ENCODE measurements around the gene NIF3L1. TPM values are rescaled to one million over a fixed set of nuclear protein-coding genes. Genes with fewer than 3 reads are reported as not detected.
A peak's percentile ranks its signal among the peaks of the same experiment; 100 is the strongest.
"Not testable (repeated sequence)": the region's sequence is repeated elsewhere in the genome, so short reads cannot be mapped to it uniquely, and the experiment has no call there.

Gene NIF3L1
- total and polyA plus RNA-seq, 8 donors, result 14.3 to 39.6 (median 20.4) TPM

DNA sequence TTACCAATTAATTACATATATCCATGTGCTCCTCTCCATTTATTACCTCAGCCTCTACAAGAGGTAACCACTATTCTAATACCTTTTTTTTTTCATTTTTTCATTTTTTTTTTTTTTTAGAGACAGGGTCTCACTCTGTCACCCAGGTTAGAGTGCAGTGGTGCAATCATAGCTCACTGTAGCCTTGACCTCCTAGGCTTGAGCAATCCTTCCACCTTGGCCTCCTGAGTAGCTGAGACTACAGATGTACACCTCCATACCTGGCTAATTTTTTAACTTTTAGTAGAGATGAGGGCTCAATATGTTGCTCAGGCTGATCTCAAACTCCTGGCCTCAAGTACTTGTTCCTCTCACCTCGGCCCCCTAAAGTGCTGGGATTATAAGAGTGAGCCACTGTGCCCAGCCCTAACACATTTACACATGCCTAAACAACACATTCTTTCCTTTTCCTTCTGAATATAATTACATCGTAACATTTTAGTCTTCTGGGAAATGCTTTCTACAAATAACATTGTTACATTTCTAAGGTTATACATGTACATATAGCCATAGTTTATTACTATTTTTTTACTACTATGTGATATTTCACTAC is 10.8 kb upstream of the NIF3L1 start:
- H3K9me3 ChIP-seq, result no peaks in the 10 kb centered on the region
- H3K4me3 ChIP-seq, result no peak overlapping the region
- DNase-seq, result no peak
- no peaks in the 10 kb centered on the region for H3K4me1 ChIP-seq
- intact Hi-C loops (cut with DNase I; ENCODE audit: low total_unique reads), result no loop called here
- H3K36me3 ChIP-seq, result peaks cover 32 to 100% (median 96%) of the 10 kb centered on the region in 4 donors
- no peak overlapping the region for H3K27ac ChIP-seq
- H3K27me3 ChIP-seq, result no peaks in the 10 kb centered on the region
- 91 to 98% (median 97%) methylated on average over 2 of the region's 2 CpGs for WGBS, 5 donors
- TF ChIP-seq POLR2A (IDR thresholded peaks at IDR 0.05) (no peak), CTCF (IDR thresholded peaks at IDR 0.05) (no peak), POLR2AphosphoS5 (IDR thresholded peaks at IDR 0.05) (no peak), EP300 (IDR thresholded peaks at IDR 0.05) (no peak)

DNA sequence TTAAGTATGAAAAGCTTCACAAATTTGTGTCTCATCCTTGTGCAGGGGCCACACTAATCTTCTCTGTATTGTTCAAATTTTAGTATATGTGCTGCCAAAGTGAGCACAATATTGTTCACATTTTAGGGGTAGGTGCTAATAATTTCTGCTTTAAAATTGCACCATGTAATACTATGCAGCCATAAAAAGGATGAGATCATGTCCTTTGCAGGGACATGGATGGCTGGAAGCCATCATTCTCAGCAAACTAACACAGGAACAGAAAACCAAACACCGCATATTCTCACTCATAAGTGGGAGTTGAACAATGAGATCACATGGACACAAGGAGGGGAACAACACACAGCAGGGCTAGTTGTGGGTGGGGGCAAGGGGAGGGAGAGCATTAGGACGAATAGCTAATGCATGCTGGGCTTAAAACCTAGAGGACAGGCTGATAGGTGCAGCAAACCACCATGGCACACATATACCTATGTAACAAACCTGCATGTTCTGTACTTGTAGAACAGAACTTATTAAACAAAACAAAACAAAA is 7.4 kb upstream of the NIF3L1 start:
- H3K4me3 ChIP-seq; H3K4me1 ChIP-seq; H3K9me3 ChIP-seq; DNase-seq; intact Hi-C loops (cut with DNase I; ENCODE audit: low total_unique reads); H3K27ac ChIP-seq; H3K27me3 ChIP-seq: not testable (repeated sequence)
- 75 to 86% (median 81%) methylated on average over 2 of the region's 2 CpGs for WGBS, 5 donors
- H3K36me3 ChIP-seq, result peaks cover 25 to 96% (median 90%) of the 10 kb centered on the region in 4 donors

GRCh38 chr2:200899482-200899881 is 10.3 kb downstream of the NIF3L1 start:
- no peak overlapping the region for H3K27ac ChIP-seq
- H3K36me3 ChIP-seq, result peaks cover 26 to 91% (median 82%) of the 10 kb centered on the region in 4 donors
- peaks cover 0 to 28% (median 4%) of the 10 kb centered on the region in 4 donors for H3K4me1 ChIP-seq
- intact Hi-C loops (cut with DNase I; ENCODE audit: low total_unique reads), result loop anchor here (10.0 kb wide), 1 partner anchor 275 kb away; no protein-coding TSS in a partner anchor
- no peaks in the 10 kb centered on the region for H3K27me3 ChIP-seq
- TF ChIP-seq POLR2A (IDR thresholded peaks at IDR 0.05), result no peak
- TF ChIP-seq EP300 (IDR thresholded peaks at IDR 0.05), result no peak
- TF ChIP-seq CTCF (IDR thresholded peaks at IDR 0.05), result no peak
- no peak for TF ChIP-seq POLR2AphosphoS5 (IDR thresholded peaks at IDR 0.05)
- no peak for DNase-seq
- no peak overlapping the region for H3K4me3 ChIP-seq
- H3K9me3 ChIP-seq, result no peaks in the 10 kb centered on the region

GRCh38 chr2:200901459-200902072 is 12.4 kb downstream of the NIF3L1 start:
- no peak overlapping the region for H3K4me3 ChIP-seq
- TF ChIP-seq EP300 (IDR thresholded peaks at IDR 0.05) (no peak), POLR2A (IDR thresholded peaks at IDR 0.05) (no peak), CTCF (IDR thresholded peaks at IDR 0.05) (peak in 5 of 7 experiments; percentile 70 to 87 (median 76)), POLR2AphosphoS5 (IDR thresholded peaks at IDR 0.05) (peak in 1 of 3 donors; percentile 43)
- no peaks in the 10 kb centered on the region for H3K27me3 ChIP-seq
- no peaks in the 10 kb centered on the region for H3K9me3 ChIP-seq
- peaks cover 0 to 16% (median 6%) of the 10 kb centered on the region in 4 donors for H3K4me1 ChIP-seq
- peaks cover 20 to 79% (median 74%) of the 10 kb centered on the region in 4 donors for H3K36me3 ChIP-seq
- WGBS, 5 donors, result 4 to 10% (median 8%) methylated on average over 4 of the region's 4 CpGs
- intact Hi-C loops (cut with DNase I; ENCODE audit: low total_unique reads), result loop anchor here (10.0 kb wide), 1 partner anchor 153 kb away; no protein-coding TSS in a partner anchor
- peak; percentile 72 to 92 for DNase-seq
- no peak overlapping the region for H3K27ac ChIP-seq
